Prostate gland (tissue), 2 donors: ENCODE results near the gene PRKG1.

Source experiments
- POLR2A ChIP-seq: fragments of 450-650 bp; IDR thresholded peaks from one replicate; pipeline ENCODE4 v1.6.1; 2016; ENCODE audit warnings: antibody characterized with exemption, mild to moderate bottlenecking
- POLR2AphosphoS5 ChIP-seq: sonication (generic); formaldehyde crosslinking; IDR thresholded peaks from one replicate; pipeline ENCODE4 v1.6.1; 2017; ENCODE audit warnings: antibody characterized with exemption
- TF ChIP-seq, protein P1 (sequence below), 4 experiments: fragments of 200-600 bp in 2 of 4; fragments of 450-650 bp in 2 of 4; sonication (generic) in 2 of 4; IDR thresholded peaks; 1 replicate in 3 of 4; 2 replicates in 1 of 4; pipeline ENCODE4 v1.5.1; 2016 to 2019; ENCODE audit warnings: antibody characterized with exemption in 4 of 4, mild to moderate bottlenecking in 2 of 4, moderate library complexity in 2 of 4

DNA sequence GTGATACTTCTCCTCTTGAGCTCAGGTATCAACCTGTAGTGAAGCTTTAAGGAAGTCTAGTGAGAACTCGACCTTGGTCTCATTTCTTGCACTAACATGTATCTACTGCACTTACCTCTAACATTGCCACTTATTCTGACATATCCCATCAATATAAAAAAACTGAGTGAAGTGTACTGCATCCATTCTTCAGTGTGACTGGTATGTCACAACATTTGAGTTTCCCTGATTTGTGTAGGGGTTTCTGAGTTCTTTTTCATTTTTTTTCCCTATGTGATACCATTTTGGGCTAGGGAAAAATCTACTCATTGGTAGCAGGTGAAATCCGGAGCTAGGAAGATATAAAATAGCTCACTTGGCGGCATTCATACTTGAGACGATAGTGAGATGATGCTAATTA, 274.3 kb downstream of the PRKG1 start:
- TF ChIP-seq, protein P1, sequence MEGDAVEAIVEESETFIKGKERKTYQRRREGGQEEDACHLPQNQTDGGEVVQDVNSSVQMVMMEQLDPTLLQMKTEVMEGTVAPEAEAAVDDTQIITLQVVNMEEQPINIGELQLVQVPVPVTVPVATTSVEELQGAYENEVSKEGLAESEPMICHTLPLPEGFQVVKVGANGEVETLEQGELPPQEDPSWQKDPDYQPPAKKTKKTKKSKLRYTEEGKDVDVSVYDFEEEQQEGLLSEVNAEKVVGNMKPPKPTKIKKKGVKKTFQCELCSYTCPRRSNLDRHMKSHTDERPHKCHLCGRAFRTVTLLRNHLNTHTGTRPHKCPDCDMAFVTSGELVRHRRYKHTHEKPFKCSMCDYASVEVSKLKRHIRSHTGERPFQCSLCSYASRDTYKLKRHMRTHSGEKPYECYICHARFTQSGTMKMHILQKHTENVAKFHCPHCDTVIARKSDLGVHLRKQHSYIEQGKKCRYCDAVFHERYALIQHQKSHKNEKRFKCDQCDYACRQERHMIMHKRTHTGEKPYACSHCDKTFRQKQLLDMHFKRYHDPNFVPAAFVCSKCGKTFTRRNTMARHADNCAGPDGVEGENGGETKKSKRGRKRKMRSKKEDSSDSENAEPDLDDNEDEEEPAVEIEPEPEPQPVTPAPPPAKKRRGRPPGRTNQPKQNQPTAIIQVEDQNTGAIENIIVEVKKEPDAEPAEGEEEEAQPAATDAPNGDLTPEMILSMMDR (IDR thresholded peaks at IDR 0.05) = no peak
- TF ChIP-seq POLR2A (no peak), POLR2AphosphoS5 (no peak)
